ENCODE results near the gene FSD1L. TPM values are rescaled to one million over a fixed set of nuclear protein-coding genes. Genes with fewer than 3 reads are reported as not detected.
A peak's percentile ranks its signal among the peaks of the same experiment; 100 is the strongest.

Gene FSD1L
- 8.9 TPM for total RNA-seq

GRCh38 chr9:105447814-105448812, at the start of gene FSD1L:
TSS of gene FSD1L (plus strand) at chr9:105448034. CDS start at chr9:105448221, 187 bp downstream.
- H3K4me3 ChIP-seq (ENCODE audit: low read length in 3 of 3): peak within 1 kb of the TSS; percentile 87 to 91 (median 88)
- peak within 1 kb of the TSS; percentile 88 for H3K27ac ChIP-seq (ENCODE audit: low read depth, low read length)
- no peaks in the 10 kb centered on the region for H3K27me3 ChIP-seq (ENCODE audit: control insufficient read depth in 3 of 3, insufficient read depth in 3 of 3, low read length in 3 of 3)
- H3K9me3 ChIP-seq (ENCODE audit: control insufficient read depth in 3 of 3, low read length in 3 of 3): no peaks in the 10 kb centered on the region
- H3K9ac ChIP-seq (ENCODE audit: low read depth in 1 of 3, low read length in 3 of 3): peak within 1 kb of the TSS; percentile 84 to 91 (median 90)
- H3K4me1 ChIP-seq (ENCODE audit: control insufficient read depth in 3 of 3, insufficient read depth in 3 of 3, low read length in 3 of 3): peaks cover 34 to 48% (median 39%) of the 10 kb centered on the region in 3 donors
- H3K36me3 ChIP-seq (ENCODE audit: control insufficient read depth in 3 of 3, insufficient read depth in 3 of 3, low read length in 3 of 3): no peaks in the 10 kb centered on the region

GRCh38 chr9:105399117-105399516, 48.7 kb upstream of the FSD1L start:
- Histone ChIP-seq H3K27ac (ENCODE audit: low read depth, low read length) (no peak overlapping the region), H3K4me1 (ENCODE audit: control insufficient read depth in 3 of 3, insufficient read depth in 3 of 3, low read length in 3 of 3) (peaks cover 0 to 4% (median 0%) of the 10 kb centered on the region in 3 donors), H3K4me3 (ENCODE audit: low read length in 3 of 3) (no peak overlapping the region), H3K27me3 (ENCODE audit: control insufficient read depth in 3 of 3, insufficient read depth in 3 of 3, low read length in 3 of 3) (no peaks in the 10 kb centered on the region), H3K9me3 (ENCODE audit: control insufficient read depth in 3 of 3, low read length in 3 of 3) (no peaks in the 10 kb centered on the region), H3K9ac (ENCODE audit: low read depth in 1 of 3, low read length in 3 of 3) (no peak overlapping the region), H3K36me3 (ENCODE audit: control insufficient read depth in 3 of 3, insufficient read depth in 3 of 3, low read length in 3 of 3) (no peaks in the 10 kb centered on the region)

- no peak overlapping the region for H3K27ac ChIP-seq (ENCODE audit: low read depth, low read length)
- H3K36me3 ChIP-seq (ENCODE audit: control insufficient read depth in 3 of 3, insufficient read depth in 3 of 3, low read length in 3 of 3): no peaks in the 10 kb centered on the region
- no peak overlapping the region for H3K9ac ChIP-seq (ENCODE audit: low read depth in 1 of 3, low read length in 3 of 3)
- H3K9me3 ChIP-seq (ENCODE audit: control insufficient read depth in 3 of 3, low read length in 3 of 3): no peaks in the 10 kb centered on the region
- no peaks in the 10 kb centered on the region for H3K27me3 ChIP-seq (ENCODE audit: control insufficient read depth in 3 of 3, insufficient read depth in 3 of 3, low read length in 3 of 3)
- H3K4me3 ChIP-seq (ENCODE audit: low read length in 3 of 3): no peak overlapping the region
- peaks cover 0 to 4% (median 0%) of the 10 kb centered on the region in 3 donors for H3K4me1 ChIP-seq (ENCODE audit: control insufficient read depth in 3 of 3, insufficient read depth in 3 of 3, low read length in 3 of 3)
These were observed 46.2 kb upstream of the FSD1L start for GRCh38 chr9:105401651-105402050.

- H3K36me3 ChIP-seq (ENCODE audit: control insufficient read depth in 3 of 3, insufficient read depth in 3 of 3, low read length in 3 of 3): no peaks in the 10 kb centered on the region
- no peak overlapping the region for H3K9ac ChIP-seq (ENCODE audit: low read depth in 1 of 3, low read length in 3 of 3)
- no peaks in the 10 kb centered on the region for H3K9me3 ChIP-seq (ENCODE audit: control insufficient read depth in 3 of 3, low read length in 3 of 3)
- H3K27ac ChIP-seq (ENCODE audit: low read depth, low read length): no peak overlapping the region
- H3K4me1 ChIP-seq (ENCODE audit: control insufficient read depth in 3 of 3, insufficient read depth in 3 of 3, low read length in 3 of 3): peaks cover 0 to 4% (median 0%) of the 10 kb centered on the region in 3 donors
- no peaks in the 10 kb centered on the region for H3K27me3 ChIP-seq (ENCODE audit: control insufficient read depth in 3 of 3, insufficient read depth in 3 of 3, low read length in 3 of 3)
- H3K4me3 ChIP-seq (ENCODE audit: low read length in 3 of 3): no peak overlapping the region
These were observed 44.1 kb upstream of the FSD1L start for GRCh38 chr9:105403552-105404248.

GRCh38 chr9:105405514-105406131, 42.2 kb upstream of the FSD1L start:
- Histone ChIP-seq H3K4me1 (ENCODE audit: control insufficient read depth in 3 of 3, insufficient read depth in 3 of 3, low read length in 3 of 3) (peaks cover 0 to 4% (median 0%) of the 10 kb centered on the region in 3 donors), H3K4me3 (ENCODE audit: low read length in 3 of 3) (no peak overlapping the region), H3K9me3 (ENCODE audit: control insufficient read depth in 3 of 3, low read length in 3 of 3) (peaks cover 0 to 4% (median 0%) of the 10 kb centered on the region in 3 donors), H3K27ac (ENCODE audit: low read depth, low read length) (no peak overlapping the region), H3K9ac (ENCODE audit: low read depth in 1 of 3, low read length in 3 of 3) (no peak overlapping the region), H3K36me3 (ENCODE audit: control insufficient read depth in 3 of 3, insufficient read depth in 3 of 3, low read length in 3 of 3) (no peaks in the 10 kb centered on the region), H3K27me3 (ENCODE audit: control insufficient read depth in 3 of 3, insufficient read depth in 3 of 3, low read length in 3 of 3) (no peaks in the 10 kb centered on the region)

GRCh38 chr9:105406369-105406768, 41.5 kb upstream of the FSD1L start:
- Histone ChIP-seq H3K4me1 (ENCODE audit: control insufficient read depth in 3 of 3, insufficient read depth in 3 of 3, low read length in 3 of 3) (peaks cover 0 to 4% (median 0%) of the 10 kb centered on the region in 3 donors), H3K9ac (ENCODE audit: low read depth in 1 of 3, low read length in 3 of 3) (no peak overlapping the region), H3K4me3 (ENCODE audit: low read length in 3 of 3) (no peak overlapping the region), H3K27ac (ENCODE audit: low read depth, low read length) (no peak overlapping the region), H3K27me3 (ENCODE audit: control insufficient read depth in 3 of 3, insufficient read depth in 3 of 3, low read length in 3 of 3) (no peaks in the 10 kb centered on the region), H3K9me3 (ENCODE audit: control insufficient read depth in 3 of 3, low read length in 3 of 3) (peaks cover 0 to 4% (median 0%) of the 10 kb centered on the region in 3 donors), H3K36me3 (ENCODE audit: control insufficient read depth in 3 of 3, insufficient read depth in 3 of 3, low read length in 3 of 3) (no peaks in the 10 kb centered on the region)

GRCh38 chr9:105413525-105413924, 34.3 kb upstream of the FSD1L start:
- no peaks in the 10 kb centered on the region for H3K27me3 ChIP-seq (ENCODE audit: control insufficient read depth in 3 of 3, insufficient read depth in 3 of 3, low read length in 3 of 3)
- H3K36me3 ChIP-seq (ENCODE audit: control insufficient read depth in 3 of 3, insufficient read depth in 3 of 3, low read length in 3 of 3): no peaks in the 10 kb centered on the region
- no peak overlapping the region for H3K9ac ChIP-seq (ENCODE audit: low read depth in 1 of 3, low read length in 3 of 3)
- H3K9me3 ChIP-seq (ENCODE audit: control insufficient read depth in 3 of 3, low read length in 3 of 3): peaks cover 0 to 4% (median 0%) of the 10 kb centered on the region in 3 donors
- no peak overlapping the region for H3K4me3 ChIP-seq (ENCODE audit: low read length in 3 of 3)
- H3K4me1 ChIP-seq (ENCODE audit: control insufficient read depth in 3 of 3, insufficient read depth in 3 of 3, low read length in 3 of 3): peaks cover 0 to 3% (median 2%) of the 10 kb centered on the region in 3 donors
- no peak overlapping the region for H3K27ac ChIP-seq (ENCODE audit: low read depth, low read length)

GRCh38 chr9:105414947-105415661, 32.7 kb upstream of the FSD1L start:
- H3K9ac ChIP-seq (ENCODE audit: low read depth in 1 of 3, low read length in 3 of 3): no peak overlapping the region
- H3K27me3 ChIP-seq (ENCODE audit: control insufficient read depth in 3 of 3, insufficient read depth in 3 of 3, low read length in 3 of 3): no peaks in the 10 kb centered on the region
- H3K36me3 ChIP-seq (ENCODE audit: control insufficient read depth in 3 of 3, insufficient read depth in 3 of 3, low read length in 3 of 3): no peaks in the 10 kb centered on the region
- no peak overlapping the region for H3K4me3 ChIP-seq (ENCODE audit: low read length in 3 of 3)
- no peak overlapping the region for H3K27ac ChIP-seq (ENCODE audit: low read depth, low read length)
- H3K9me3 ChIP-seq (ENCODE audit: control insufficient read depth in 3 of 3, low read length in 3 of 3): peaks cover 0 to 4% (median 0%) of the 10 kb centered on the region in 3 donors
- peaks cover 0 to 3% (median 2%) of the 10 kb centered on the region in 3 donors for H3K4me1 ChIP-seq (ENCODE audit: control insufficient read depth in 3 of 3, insufficient read depth in 3 of 3, low read length in 3 of 3)

GRCh38 chr9:105415662-105415980, 32.2 kb upstream of the FSD1L start:
- Histone ChIP-seq H3K36me3 (ENCODE audit: control insufficient read depth in 3 of 3, insufficient read depth in 3 of 3, low read length in 3 of 3) (no peaks in the 10 kb centered on the region), H3K4me1 (ENCODE audit: control insufficient read depth in 3 of 3, insufficient read depth in 3 of 3, low read length in 3 of 3) (peaks cover 0 to 3% (median 2%) of the 10 kb centered on the region in 3 donors), H3K9me3 (ENCODE audit: control insufficient read depth in 3 of 3, low read length in 3 of 3) (no peaks in the 10 kb centered on the region), H3K27me3 (ENCODE audit: control insufficient read depth in 3 of 3, insufficient read depth in 3 of 3, low read length in 3 of 3) (no peaks in the 10 kb centered on the region), H3K27ac (ENCODE audit: low read depth, low read length) (no peak overlapping the region), H3K4me3 (ENCODE audit: low read length in 3 of 3) (no peak overlapping the region), H3K9ac (ENCODE audit: low read depth in 1 of 3, low read length in 3 of 3) (no peak overlapping the region)

Measured in skeletal muscle tissue (tissue), 4 donors.